Measurements from ENCODE around the gene IFNA10.
"Not testable (repeated sequence)": the region's sequence is repeated elsewhere in the genome, so short reads cannot be mapped to it uniquely, and the experiment has no call there.

IFNA10 gene

DNA sequence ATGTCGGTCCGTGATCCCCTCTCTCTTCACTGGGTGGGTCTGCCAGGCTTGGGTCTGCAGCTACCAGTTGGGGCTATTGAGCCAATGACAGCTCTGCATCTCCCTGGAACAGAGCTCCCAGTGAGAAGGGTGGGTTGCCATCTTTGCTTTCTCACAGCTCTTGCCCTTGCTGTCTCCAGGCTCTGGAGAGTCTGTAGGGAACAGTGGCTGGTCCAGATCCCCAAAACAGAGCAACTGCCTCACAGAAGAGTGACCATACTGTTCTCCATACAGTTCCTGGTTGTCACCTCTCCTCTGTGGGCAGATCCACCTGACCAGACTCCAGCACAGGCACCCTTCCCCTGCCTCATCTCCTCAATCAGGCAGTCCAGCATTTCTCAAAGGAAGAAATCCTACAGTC lies 26.3 kb upstream of the IFNA10 start:
- Histone ChIP-seq H3K4me3 (ENCODE audit: low read depth, low read length) (no peak overlapping the region), H3K9ac (ENCODE audit: low read depth, low read length) (no peak overlapping the region), H3K36me3 (ENCODE audit: control insufficient read depth, insufficient read depth, low read length) (no peaks in the 10 kb centered on the region), H3K9me3 (ENCODE audit: control insufficient read depth, insufficient read depth, low read length) (no peaks in the 10 kb centered on the region), H3K27ac (ENCODE audit: low read depth, low read length) (no peak overlapping the region), H3K27me3 (ENCODE audit: control insufficient read depth, insufficient read depth, low read length) (no peaks in the 10 kb centered on the region), H3K4me1 (ENCODE audit: control insufficient read depth, insufficient read depth, low read length) (no peaks in the 10 kb centered on the region)

- Histone ChIP-seq H3K9ac (ENCODE audit: low read depth, low read length) (no peak within 1 kb of the TSS), H3K27ac (ENCODE audit: low read depth, low read length) (no peak within 1 kb of the TSS), H3K27me3 (ENCODE audit: control insufficient read depth, insufficient read depth, low read length) (no peaks in the 10 kb centered on the region), H3K4me3 (ENCODE audit: low read depth, low read length) (no peak within 1 kb of the TSS), H3K36me3 (ENCODE audit: control insufficient read depth, insufficient read depth, low read length) (no peaks in the 10 kb centered on the region), H3K4me1 (ENCODE audit: control insufficient read depth, insufficient read depth, low read length) (no peaks in the 10 kb centered on the region), H3K9me3 (ENCODE audit: control insufficient read depth, insufficient read depth, low read length) (no peaks in the 10 kb centered on the region)
Measured at GRCh38 chr9:21228122-21228521, 21.2 kb upstream of the IFNA10 start, which contains the start of gene IFNA17. TSS of gene IFNA17 (minus strand) at chr9:21228222. CDS start at chr9:21228173, 49 bp downstream.

GRCh38 chr9:21217211-21217610 lies 10.3 kb upstream of the IFNA10 start, which contains the start of gene IFNA16:
TSS of gene IFNA16 (minus strand) at chr9:21217311. CDS start at chr9:21217305, 6 bp downstream.
- not testable (repeated sequence) for H3K27me3 ChIP-seq (ENCODE audit: control insufficient read depth, insufficient read depth, low read length); H3K9ac ChIP-seq (ENCODE audit: low read depth, low read length); H3K4me3 ChIP-seq (ENCODE audit: low read depth, low read length); H3K9me3 ChIP-seq (ENCODE audit: control insufficient read depth, insufficient read depth, low read length); H3K4me1 ChIP-seq (ENCODE audit: control insufficient read depth, insufficient read depth, low read length); H3K27ac ChIP-seq (ENCODE audit: low read depth, low read length); H3K36me3 ChIP-seq (ENCODE audit: control insufficient read depth, insufficient read depth, low read length)

DNA sequence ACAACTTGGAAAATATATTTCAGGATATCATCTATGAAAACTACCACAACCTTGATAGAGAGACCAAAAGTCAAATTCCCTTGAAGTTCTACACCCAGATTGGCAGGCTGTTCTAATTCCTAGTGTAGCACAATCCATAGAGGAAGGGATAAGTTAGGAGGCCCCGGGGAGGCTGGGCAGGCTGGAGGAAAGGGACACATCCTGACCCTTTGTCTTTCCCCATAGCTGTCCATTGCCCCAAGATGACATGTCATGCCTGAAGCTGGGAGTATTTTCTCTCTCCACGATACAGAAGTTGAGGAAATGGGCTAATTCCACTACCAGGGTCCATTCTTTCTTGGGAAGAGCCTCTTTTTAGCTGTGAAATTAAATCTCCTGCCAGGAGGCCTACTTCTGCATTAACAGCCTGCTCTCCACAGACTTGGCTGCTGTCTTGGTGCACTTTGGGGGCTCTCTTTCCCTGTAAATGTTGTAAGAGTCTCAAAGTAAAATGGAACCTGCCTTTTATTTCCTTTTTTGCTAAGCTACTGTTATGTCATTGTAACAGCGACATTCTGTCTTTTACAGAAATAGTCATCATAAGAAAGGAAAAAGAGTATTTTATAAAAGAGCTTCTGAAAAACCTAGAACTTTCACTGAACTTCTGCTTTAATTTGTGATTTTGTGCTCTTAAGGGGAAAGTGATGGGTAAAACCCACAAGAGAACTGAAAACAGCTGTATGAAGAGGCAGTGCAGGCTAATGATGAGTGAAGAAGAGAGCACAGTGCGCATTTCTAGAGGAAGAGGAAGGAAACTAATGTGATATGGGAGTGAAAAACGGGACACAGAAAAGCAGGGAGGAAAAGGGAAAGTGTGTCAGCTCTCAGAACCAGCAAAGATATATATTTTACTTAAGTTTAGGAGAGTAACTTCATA lies 6.7 kb upstream of the IFNA10 start:
- not testable (repeated sequence) for H3K36me3 ChIP-seq (ENCODE audit: control insufficient read depth, insufficient read depth, low read length); H3K4me3 ChIP-seq (ENCODE audit: low read depth, low read length); H3K9ac ChIP-seq (ENCODE audit: low read depth, low read length); H3K9me3 ChIP-seq (ENCODE audit: control insufficient read depth, insufficient read depth, low read length); H3K4me1 ChIP-seq (ENCODE audit: control insufficient read depth, insufficient read depth, low read length); H3K27ac ChIP-seq (ENCODE audit: low read depth, low read length); H3K27me3 ChIP-seq (ENCODE audit: control insufficient read depth, insufficient read depth, low read length)

- H3K4me1 ChIP-seq (ENCODE audit: control insufficient read depth, insufficient read depth, low read length); H3K9ac ChIP-seq (ENCODE audit: low read depth, low read length); H3K9me3 ChIP-seq (ENCODE audit: control insufficient read depth, insufficient read depth, low read length); H3K27me3 ChIP-seq (ENCODE audit: control insufficient read depth, insufficient read depth, low read length); H3K27ac ChIP-seq (ENCODE audit: low read depth, low read length); H3K4me3 ChIP-seq (ENCODE audit: low read depth, low read length); H3K36me3 ChIP-seq (ENCODE audit: control insufficient read depth, insufficient read depth, low read length): not testable (repeated sequence)
Measured at GRCh38 chr9:21212160-21212559, 5.2 kb upstream of the IFNA10 start.

GRCh38 chr9:21210782-21211181 lies 3.8 kb upstream of the IFNA10 start:
- not testable (repeated sequence) for H3K4me1 ChIP-seq (ENCODE audit: control insufficient read depth, insufficient read depth, low read length); H3K27ac ChIP-seq (ENCODE audit: low read depth, low read length); H3K4me3 ChIP-seq (ENCODE audit: low read depth, low read length); H3K27me3 ChIP-seq (ENCODE audit: control insufficient read depth, insufficient read depth, low read length); H3K9me3 ChIP-seq (ENCODE audit: control insufficient read depth, insufficient read depth, low read length); H3K36me3 ChIP-seq (ENCODE audit: control insufficient read depth, insufficient read depth, low read length); H3K9ac ChIP-seq (ENCODE audit: low read depth, low read length)

GRCh38 chr9:21210311-21210710 lies 3.4 kb upstream of the IFNA10 start:
- Histone ChIP-seq H3K9me3 (ENCODE audit: control insufficient read depth, insufficient read depth, low read length) (no peaks in the 10 kb centered on the region), H3K27ac (ENCODE audit: low read depth, low read length) (no peak overlapping the region), H3K27me3 (ENCODE audit: control insufficient read depth, insufficient read depth, low read length) (no peaks in the 10 kb centered on the region), H3K9ac (ENCODE audit: low read depth, low read length) (no peak overlapping the region), H3K36me3 (ENCODE audit: control insufficient read depth, insufficient read depth, low read length) (no peaks in the 10 kb centered on the region), H3K4me3 (ENCODE audit: low read depth, low read length) (no peak overlapping the region), H3K4me1 (ENCODE audit: control insufficient read depth, insufficient read depth, low read length) (no peaks in the 10 kb centered on the region)

GRCh38 chr9:21205204-21205603 lies 1.7 kb downstream of the IFNA10 start:
- H3K9ac ChIP-seq (ENCODE audit: low read depth, low read length): no peak overlapping the region
- H3K4me3 ChIP-seq (ENCODE audit: low read depth, low read length): no peak overlapping the region
- H3K36me3 ChIP-seq (ENCODE audit: control insufficient read depth, insufficient read depth, low read length): no peaks in the 10 kb centered on the region

DNA sequence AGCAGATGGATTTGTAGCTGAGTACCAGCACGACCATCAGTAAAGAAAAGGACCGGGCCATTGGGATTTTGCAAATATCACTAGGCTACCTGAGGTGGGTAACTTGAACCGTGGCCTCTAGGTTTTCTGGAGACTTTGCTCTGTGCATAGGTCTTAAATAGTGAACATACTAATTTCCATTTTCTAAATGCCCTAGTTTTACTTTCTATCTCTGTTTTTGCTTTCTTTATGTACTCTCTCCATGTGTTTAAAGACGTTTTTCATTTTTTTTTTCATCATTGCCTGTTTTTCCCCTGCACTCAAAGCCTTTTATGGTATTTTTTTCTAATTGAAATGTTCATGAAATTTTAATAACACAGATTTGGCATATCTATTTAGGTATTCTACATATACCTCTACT lies 4.8 kb downstream of the IFNA10 start, which contains the start of gene IFNA7:
Gene IFNA7 (minus strand): TSS at position 101 of the 400 bp plus-strand sequence. CDS start 40 bp downstream, at position 61.
- H3K36me3 ChIP-seq (ENCODE audit: control insufficient read depth, insufficient read depth, low read length); H3K9ac ChIP-seq (ENCODE audit: low read depth, low read length); H3K4me1 ChIP-seq (ENCODE audit: control insufficient read depth, insufficient read depth, low read length); H3K27ac ChIP-seq (ENCODE audit: low read depth, low read length); H3K4me3 ChIP-seq (ENCODE audit: low read depth, low read length); H3K27me3 ChIP-seq (ENCODE audit: control insufficient read depth, insufficient read depth, low read length); H3K9me3 ChIP-seq (ENCODE audit: control insufficient read depth, insufficient read depth, low read length): not testable (repeated sequence)

More at GRCh38 chr9:21205204-21205603, 1.7 kb downstream of the IFNA10 start:
- Histone ChIP-seq H3K4me1 (ENCODE audit: control insufficient read depth, insufficient read depth, low read length) (no peaks in the 10 kb centered on the region), H3K27me3 (ENCODE audit: control insufficient read depth, insufficient read depth, low read length) (no peaks in the 10 kb centered on the region), H3K27ac (ENCODE audit: low read depth, low read length) (no peak overlapping the region), H3K9me3 (ENCODE audit: control insufficient read depth, insufficient read depth, low read length) (no peaks in the 10 kb centered on the region)

DNA sequence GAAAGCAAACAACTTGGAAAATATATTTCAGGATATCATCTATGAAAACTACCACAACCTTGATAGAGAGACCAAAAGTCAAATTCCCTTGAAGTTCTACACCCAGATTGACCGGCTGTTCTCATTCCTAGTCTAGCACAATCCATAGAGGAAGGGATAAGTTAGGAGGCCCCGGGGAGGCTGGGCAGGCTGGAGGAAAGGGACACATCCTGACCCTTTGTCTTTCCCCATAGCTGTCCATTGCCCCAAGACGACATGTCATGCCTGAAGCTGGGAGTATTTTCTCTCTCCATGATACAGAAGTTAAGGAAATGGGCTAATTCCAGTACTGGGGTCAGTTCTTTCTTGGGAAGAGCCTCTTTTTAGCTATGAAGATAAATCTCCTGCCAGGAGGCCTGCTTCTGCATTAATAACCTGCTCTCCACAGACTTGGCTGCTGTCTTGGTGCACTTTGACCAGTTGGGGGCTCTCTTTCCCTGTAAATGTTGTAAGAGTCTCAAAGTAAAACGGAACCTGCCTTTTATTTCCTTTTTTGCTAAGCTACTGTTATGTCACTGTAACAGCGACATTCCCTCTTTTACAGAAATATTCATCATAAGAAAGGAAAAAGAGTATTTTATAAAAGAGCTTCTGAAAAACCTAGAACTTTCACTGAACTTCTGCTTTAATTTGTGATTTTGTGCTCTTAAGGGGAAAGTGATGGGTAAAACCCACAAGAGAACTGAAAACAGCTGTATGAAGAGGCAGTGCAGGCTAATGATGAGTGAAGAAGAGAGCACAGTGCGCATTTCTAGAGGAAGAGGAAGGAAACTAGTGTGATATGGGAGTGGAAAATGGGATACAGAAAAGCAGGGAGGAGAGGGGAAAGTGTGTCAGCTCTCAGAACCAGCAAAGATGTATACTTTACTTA lies 11.8 kb downstream of the IFNA10 start:
- not testable (repeated sequence) for H3K9ac ChIP-seq (ENCODE audit: low read depth, low read length); H3K27me3 ChIP-seq (ENCODE audit: control insufficient read depth, insufficient read depth, low read length); H3K4me1 ChIP-seq (ENCODE audit: control insufficient read depth, insufficient read depth, low read length); H3K36me3 ChIP-seq (ENCODE audit: control insufficient read depth, insufficient read depth, low read length); H3K9me3 ChIP-seq (ENCODE audit: control insufficient read depth, insufficient read depth, low read length); H3K27ac ChIP-seq (ENCODE audit: low read depth, low read length); H3K4me3 ChIP-seq (ENCODE audit: low read depth, low read length)

- not testable (repeated sequence) for H3K27me3 ChIP-seq (ENCODE audit: control insufficient read depth, insufficient read depth, low read length); H3K4me1 ChIP-seq (ENCODE audit: control insufficient read depth, insufficient read depth, low read length); H3K9ac ChIP-seq (ENCODE audit: low read depth, low read length); H3K9me3 ChIP-seq (ENCODE audit: control insufficient read depth, insufficient read depth, low read length); H3K36me3 ChIP-seq (ENCODE audit: control insufficient read depth, insufficient read depth, low read length); H3K27ac ChIP-seq (ENCODE audit: low read depth, low read length); H3K4me3 ChIP-seq (ENCODE audit: low read depth, low read length)
Measured at GRCh38 chr9:21187487-21187886, 19.5 kb downstream of the IFNA10 start, which contains the start of gene IFNA4. TSS of gene IFNA4 (minus strand) at chr9:21187587. CDS start at chr9:21187531, 56 bp downstream.
